H1 (cell line): ENCODE data around the gene TMEM120B. TPM values are rescaled to one million over a fixed set of nuclear protein-coding genes. Genes with fewer than 3 reads are reported as not detected.

ENCODE experiments used
- CTCF ChIA-PET: fragments of 300-600 bp; sonication (Branson Sonifier 250); formaldehyde crosslinking; loops from one replicate; lab custom pipeline; 2021; ENCODE audit not compliant: partially characterized antibody; lab: Charles Lee
- POLR2A ChIA-PET: fragments of 300-600 bp; sonication (Branson Sonifier 250); formaldehyde crosslinking; loops from one replicate; lab custom pipeline; 2021; ENCODE audit warnings: inconsistent platforms; ENCODE audit not compliant: partially characterized antibody; lab: Charles Lee
- DNase-seq, 2 experiments: peaks; one replicate each; pipeline versions ENCODE4 v3.0.0 to v3.0.0-alpha.2; 2010 to 2022; ENCODE audit warnings: low spot score in 2 of 2, low read depth in 1 of 2, mixed read lengths in 1 of 2
- FAIRE-seq: peaks from 2 replicates; lab custom pipeline; 2011; peaks lifted over from hg19 to GRCh38; lab: Jason Lieb, UNC
- H2AFZ ChIP-seq: 2 replicates; pipeline ENCODE4 v1.8.1; 2012; ENCODE audit warnings: low read length, inconsistent platforms
- H2AK5ac ChIP-seq: 2 replicates; pipeline ENCODE4 v1.6.1; 2013; ENCODE audit warnings: low read depth, low read length
- H2BK120ac ChIP-seq: replicated peaks from 2 replicates; pipeline ENCODE3; 2013; ENCODE audit warnings: low read depth, low read length, inconsistent platforms
- H2BK12ac ChIP-seq: 2 replicates; pipeline ENCODE4 v1.6.1; 2013; ENCODE audit warnings: low read depth, low read length
- H2BK15ac ChIP-seq: 2 replicates; pipeline ENCODE4 v1.6.1; 2013; ENCODE audit warnings: low read length
- H2BK20ac ChIP-seq: 2 replicates; pipeline ENCODE4 v1.6.1; 2013; ENCODE audit warnings: low read length
- H2BK5ac ChIP-seq: 2 replicates; pipeline ENCODE4 v1.6.1; 2013; ENCODE audit warnings: low read depth, low read length
- H3K14ac ChIP-seq: 2 replicates; pipeline ENCODE4 v1.6.1; 2013; ENCODE audit warnings: inconsistent platforms; ENCODE audit not compliant: insufficient read length
- H3K18ac ChIP-seq: 2 replicates; pipeline ENCODE4 v1.6.1; 2013; ENCODE audit warnings: low read length; ENCODE audit errors: extremely low read depth
- H3K23ac ChIP-seq: 2 replicates; pipeline ENCODE4 v1.6.1; 2013; ENCODE audit warnings: inconsistent platforms; ENCODE audit not compliant: insufficient read length
- H3K23me2 ChIP-seq: 2 replicates; pipeline ENCODE4 v1.6.1; 2013; ENCODE audit warnings: low read depth, low read length
- H3K27ac ChIP-seq: 2 replicates; pipeline ENCODE4 v1.6.1; 2011; ENCODE audit warnings: low read depth, low read length, inconsistent platforms
- H3K27me3 ChIP-seq, 4 experiments: replicated peaks in 1 of 4; 1 replicate in 1 of 4; 2 replicates in 3 of 4; pipeline versions ENCODE4 v1.6.1 to v1.8.1; 2011 to 2013; ENCODE audit warnings: low read length in 3 of 4, mild to moderate bottlenecking in 3 of 4, inconsistent platforms in 2 of 4, mixed read lengths in 2 of 4, moderate library complexity in 1 of 4; ENCODE audit not compliant: control insufficient read depth in 3 of 4, insufficient read depth in 3 of 4; ENCODE audit errors: extremely low read depth in 1 of 4
- H3K36me3 ChIP-seq, 4 experiments: 2 replicates each; pipeline versions ENCODE4 v1.6.1 to v1.8.1; 2011 to 2013; ENCODE audit warnings: mild to moderate bottlenecking in 4 of 4, low read length in 3 of 4, moderate library complexity in 2 of 4, control low read depth in 1 of 4, inconsistent platforms in 1 of 4; ENCODE audit not compliant: insufficient read depth in 4 of 4, control insufficient read depth in 2 of 4
- H3K4ac ChIP-seq: replicated peaks from 2 replicates; pipeline ENCODE3; 2013; ENCODE audit warnings: low read length, low read depth, mixed read lengths, inconsistent platforms; ENCODE audit not compliant: insufficient read length
- H3K4me1 ChIP-seq, 4 experiments: replicated peaks in 1 of 4; 1 replicate in 1 of 4; 2 replicates in 3 of 4; pipeline versions ENCODE4 v1.6.1 to v1.8.1; 2011 to 2013; ENCODE audit warnings: low read length in 3 of 4, inconsistent platforms in 2 of 4, mixed read lengths in 1 of 4; ENCODE audit not compliant: insufficient read depth in 4 of 4, control insufficient read depth in 3 of 4
- H3K4me2 ChIP-seq, 2 experiments: 2 replicates each; pipeline versions ENCODE4 v1.6.1 to v1.8.1; 2011 to 2013; ENCODE audit warnings: low read depth in 2 of 2, low read length in 2 of 2, control low read depth in 1 of 2, inconsistent platforms in 1 of 2, mild to moderate bottlenecking in 1 of 2; ENCODE audit not compliant: insufficient read depth in 1 of 2
- H3K4me3 ChIP-seq, 4 experiments: fragments of 200-600, 300-600 bp in 1 of 4; sonication (generic), shearing (Covaris generic), sonication (Bioruptor Twin) in 1 of 4; 2 replicates each; pipeline versions ENCODE4 v1.5.1 to v1.8.1; 2011 to 2016; ENCODE audit warnings: low read length in 4 of 4, low read depth in 3 of 4, control low read depth in 2 of 4, inconsistent platforms in 2 of 4, mild to moderate bottlenecking in 2 of 4, mixed read lengths in 1 of 4, moderate library complexity in 1 of 4; ENCODE audit not compliant: insufficient read depth in 2 of 4; ENCODE audit errors: extremely low read depth in 1 of 4
- H3K56ac ChIP-seq: replicated peaks from 2 replicates; pipeline ENCODE3; 2013; ENCODE audit warnings: low read depth, mild to moderate bottlenecking, mixed read lengths, low read length, inconsistent platforms; ENCODE audit not compliant: insufficient read length
- H3K79me1 ChIP-seq: 2 replicates; pipeline ENCODE4 v1.6.1; 2013; ENCODE audit warnings: low read depth, low read length, control low read depth
- H3K79me2 ChIP-seq, 2 experiments: 2 replicates each; pipeline versions ENCODE4 v1.6.1 to v1.8.1; 2012 to 2013; ENCODE audit warnings: low read length in 2 of 2, mild to moderate bottlenecking in 2 of 2, inconsistent platforms in 1 of 2; ENCODE audit not compliant: insufficient read depth in 2 of 2, control insufficient read depth in 1 of 2
- H3K9ac ChIP-seq, 4 experiments: replicated peaks in 1 of 4; 1 replicate in 1 of 4; 2 replicates in 3 of 4; pipeline versions ENCODE4 v1.6.1 to v1.8.1; 2011 to 2013; ENCODE audit warnings: low read depth in 3 of 4, low read length in 3 of 4, control low read depth in 2 of 4, mild to moderate bottlenecking in 2 of 4, moderate library complexity in 2 of 4, inconsistent platforms in 1 of 4; ENCODE audit errors: extremely low read depth in 1 of 4
- H3K9me3 ChIP-seq, 2 experiments: 2 replicates each; pipeline versions ENCODE4 v1.6.1 to v1.8.1; 2012 to 2013; ENCODE audit warnings: mild to moderate bottlenecking in 2 of 2, moderate library complexity in 2 of 2, control low read depth in 1 of 2, inconsistent platforms in 1 of 2, low read depth in 1 of 2, low read length in 1 of 2, mixed read lengths in 1 of 2; ENCODE audit not compliant: insufficient read depth in 2 of 2
- H4K20me1 ChIP-seq, 2 experiments: replicated peaks in 1 of 2; 2 replicates each; pipeline versions ENCODE3 to v1.8.1; 2011 to 2013; ENCODE audit warnings: inconsistent platforms in 2 of 2, low read length in 2 of 2, mild to moderate bottlenecking in 1 of 2; ENCODE audit not compliant: insufficient read depth in 2 of 2, control insufficient read depth in 1 of 2
- H4K5ac ChIP-seq: 2 replicates; pipeline ENCODE4 v1.6.1; 2013; ENCODE audit warnings: low read length, low read depth, mixed read lengths, inconsistent platforms; ENCODE audit not compliant: insufficient read length
- H4K8ac ChIP-seq: 2 replicates; pipeline ENCODE4 v1.8.0; 2013; ENCODE audit warnings: mild to moderate bottlenecking, moderate library complexity, low read length, inconsistent platforms; ENCODE audit not compliant: insufficient read depth; ENCODE audit errors: extremely low read depth
- H4K91ac ChIP-seq: replicated peaks from 2 replicates; pipeline ENCODE3; 2013; ENCODE audit warnings: low read length, mixed read lengths, inconsistent platforms; ENCODE audit not compliant: insufficient read length
- ATF2 ChIP-seq: IDR thresholded peaks from 2 replicates; pipeline ENCODE4 v1.6.1; 2012; ENCODE audit warnings: low read length, inconsistent platforms
- CBX5 ChIP-seq: fragments of 300-800, 300-1000 bp; sonication (generic); IDR thresholded peaks from 2 replicates; pipeline ENCODE4 v1.7.1; 2016; ENCODE audit warnings: antibody characterized with exemption, low read length, low read depth
- EP300 ChIP-seq, 2 experiments: IDR thresholded peaks; 1 replicate in 1 of 2; 2 replicates in 1 of 2; pipeline ENCODE4 v1.6.1; 2011 to 2012; ENCODE audit warnings: low read depth in 2 of 2, low read length in 2 of 2, mild to moderate bottlenecking in 2 of 2, borderline replicate concordance in 1 of 2, inconsistent platforms in 1 of 2, moderate library complexity in 1 of 2
- SAP30 ChIP-seq: fragments of 300-600 bp; sonication (generic); IDR thresholded peaks from 2 replicates; pipeline ENCODE4 v1.7.1; 2012; ENCODE audit warnings: low read length, moderate library complexity, mild to moderate bottlenecking, inconsistent platforms; ENCODE audit not compliant: insufficient read depth, insufficient replicate concordance
- YY1 ChIP-seq: IDR thresholded peaks from 2 replicates; pipeline ENCODE4 v1.6.1; 2011; ENCODE audit warnings: low read depth, mild to moderate bottlenecking, low read length
- WGBS, 2 experiments: shearing (Covaris generic) in 1 of 2; methylation state at CpG; one replicate each; pipeline versions ENCODE4 v1.1.6 to v1.1.7; 2013 to 2015; ENCODE audit warnings: low lambda C conversion rate in 2 of 2, mixed read lengths in 2 of 2, inconsistent platforms in 1 of 2, low coverage in 1 of 2, missing lambda C conversion rate in 1 of 2; ENCODE audit not compliant: insufficient replicate concordance in 2 of 2, insufficient coverage in 1 of 2, insufficient read length in 1 of 2; ENCODE audit errors: extremely low coverage in 1 of 2, missing lambda C conversion rate in 1 of 2; 5-methylcytosine and 5-hydroxymethylcytosine counted together
- polyA plus RNA-seq, 7 experiments: library from polyadenylated mRNA; depleted of rRNA in 3 of 7; stranded (reverse) in 5 of 7; unstranded in 2 of 7; fragments of >200 nt in 5 of 7; fragments of 200-250 nt in 2 of 7; gene quantifications; 1 replicate in 5 of 7; 2 replicates in 1 of 7; 4 replicates in 1 of 7; pipeline versions ENCODE4 v1.2.1 to v1.2.3, GENCODE V29; 2011 to 2013; ENCODE audit warnings: missing spikeins in 2 of 7, mixed read lengths in 2 of 7
- total RNA-seq: library from RNA; stranded (reverse); fragmentation: NEBNext Ultra II Directional; extraction: Animal tissue kit (Norgen Biotek cat#: 25700); gene quantifications from 2 replicates; pipeline ENCODE4 v1.2.1, GENCODE V29; 2021
- TF ChIP-seq, protein P1 (sequence below): IDR thresholded peaks from 2 replicates; pipeline ENCODE4 v1.6.1; 2011; ENCODE audit warnings: low read depth, mild to moderate bottlenecking, low read length; ENCODE audit not compliant: insufficient read depth

The TMEM120B gene
- total and polyA plus RNA-seq, 2 of the 8 experiments (the other 6 are each of a cell fraction or from before 2014, with no cell fraction given) = 22.0 to 29.1 TPM

DNA sequence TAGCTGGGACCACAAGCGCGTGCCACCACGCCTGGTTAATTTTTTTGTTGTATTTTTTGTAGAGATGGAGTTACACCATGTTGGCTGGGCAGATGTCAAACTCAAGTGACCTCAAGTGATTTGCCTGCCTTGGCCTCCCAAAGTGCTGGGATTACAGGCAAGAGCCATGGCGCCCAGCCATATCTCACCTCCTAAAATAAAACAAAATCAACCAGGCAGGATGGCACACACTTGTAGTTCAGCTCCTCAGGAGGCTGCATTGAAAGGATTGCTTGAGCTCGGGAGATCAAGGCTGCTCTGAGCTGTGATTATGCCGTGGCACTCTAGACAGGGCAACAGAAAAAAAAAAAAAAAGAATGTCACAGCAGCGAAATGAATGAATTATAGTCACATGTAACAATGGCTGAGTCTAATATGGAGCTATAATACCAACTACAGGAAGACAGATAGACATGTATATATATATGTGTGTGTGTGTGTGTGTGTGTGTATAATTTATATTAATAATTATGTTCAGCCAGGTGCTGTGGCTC, 19.3 kb upstream of the TMEM120B start:
- POLR2A ChIA-PET = interaction anchor here (0.7 to 1.7 kb wide), 2 partner anchors 19 to 156 kb away, joined by 3 to 5 read pairs; no protein-coding TSS in a partner anchor
- Histone ChIP-seq H3K4me1 (peaks cover 0 to 3% (median 0%) of the 10 kb centered on the region in 4 experiments; a peak in 2 of 7 replicates), H2BK15ac (no peak overlapping the region), H3K14ac (no peak overlapping the region), H2AFZ (no peak overlapping the region), H4K8ac (no peak overlapping the region), H4K91ac (no peak overlapping the region), H2BK5ac (no peak overlapping the region), H2BK20ac (no peak overlapping the region), H3K79me2 (no peaks in the 10 kb centered on the region), H3K4ac (no peak overlapping the region), H2BK12ac (no peak overlapping the region), H3K4me2 (no peak overlapping the region), H3K23me2 (no peaks in the 10 kb centered on the region), H4K5ac (no peak overlapping the region), H3K4me3 (no peak overlapping the region), H2AK5ac (no peak overlapping the region), H3K36me3 (no peaks in the 10 kb centered on the region), H3K56ac (no peak overlapping the region), H2BK120ac (no peak overlapping the region), H3K18ac (no peak overlapping the region), H3K9ac (no peak overlapping the region), H3K27me3 (no peaks in the 10 kb centered on the region), H3K23ac (no peak overlapping the region), H4K20me1 (no peaks in the 10 kb centered on the region), H3K27ac (no peak overlapping the region), H3K9me3 (no peaks in the 10 kb centered on the region), H3K79me1 (no peaks in the 10 kb centered on the region)
- CTCF ChIA-PET = interaction anchor here (0.7 to 2.8 kb wide), 10 partner anchors 9 to 209 kb away, joined by 3 to 30 read pairs (median 4); partner anchors contain the start of genes RHOF and TMEM120B
- DNase-seq (no peak), FAIRE-seq (no peak)
- no peak for TF ChIP-seq SAP30
- no peak for TF ChIP-seq CBX5
- TF ChIP-seq, protein P1, sequence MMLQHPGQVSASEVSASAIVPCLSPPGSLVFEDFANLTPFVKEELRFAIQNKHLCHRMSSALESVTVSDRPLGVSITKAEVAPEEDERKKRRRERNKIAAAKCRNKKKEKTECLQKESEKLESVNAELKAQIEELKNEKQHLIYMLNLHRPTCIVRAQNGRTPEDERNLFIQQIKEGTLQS = no peak
- no peak for TF ChIP-seq YY1
- TF ChIP-seq EP300 (IDR thresholded peaks at IDR 0.05; ENCODE audit: borderline replicate concordance in 1 of 2, low read depth in 2 of 2, low read length in 2 of 2) = no peak
- no peak for TF ChIP-seq ATF2
- WGBS, 2 experiments = 92% methylated on average over 4 of the region's 7 CpGs; no CpG with 5 or more reads in 1 of the 2 experiments
